Astrocyte (in vitro differentiated cells and primary cell): ENCODE data around the gene ARHGAP32. TPM values are rescaled to one million over a fixed set of nuclear protein-coding genes. Genes with fewer than 3 reads are reported as not detected.

Experiments used
- DNase-seq: peaks from one replicate; pipeline ENCODE4 v3.0.0-alpha.2; 2010; ENCODE audit warnings: low read depth
- FAIRE-seq: peaks from 2 replicates; lab custom pipeline; 2011; peaks lifted over from hg19 to GRCh38; lab: Jason Lieb, UNC
- H2AFZ ChIP-seq: 2 replicates; pipeline ENCODE4 v1.6.0; 2012; ENCODE audit warnings: low read depth, low read length, inconsistent platforms
- H3K27ac ChIP-seq: 2 replicates; pipeline ENCODE4 v1.5.1; 2011; ENCODE audit warnings: low read depth, low read length, inconsistent platforms
- H3K27me3 ChIP-seq: 2 replicates; pipeline ENCODE4 v1.6.0; 2011; ENCODE audit warnings: low read length, inconsistent platforms; ENCODE audit not compliant: insufficient read depth
- H3K36me3 ChIP-seq: 2 replicates; pipeline ENCODE4 v1.5.1; 2011; ENCODE audit warnings: low read length, inconsistent platforms; ENCODE audit not compliant: insufficient read depth
- H3K4me1 ChIP-seq: 2 replicates; pipeline ENCODE4 v1.5.1; 2011; ENCODE audit warnings: low read length, inconsistent platforms; ENCODE audit not compliant: insufficient read depth
- H3K4me2 ChIP-seq: 2 replicates; pipeline ENCODE4 v1.6.0; 2012; ENCODE audit warnings: low read length, inconsistent platforms
- H3K4me3 ChIP-seq: 2 replicates; pipeline ENCODE4 v1.5.1; 2011; ENCODE audit warnings: low read depth, mild to moderate bottlenecking, low read length, inconsistent platforms; ENCODE audit not compliant: insufficient read depth
- H3K79me2 ChIP-seq: 2 replicates; pipeline ENCODE4 v1.6.0; 2012; ENCODE audit warnings: mild to moderate bottlenecking, low read length, inconsistent platforms; ENCODE audit not compliant: insufficient read depth
- H3K9ac ChIP-seq: 2 replicates; pipeline ENCODE4 v1.6.0; 2012; ENCODE audit warnings: mild to moderate bottlenecking, low read length, inconsistent platforms
- H3K9me3 ChIP-seq: 2 replicates; pipeline ENCODE4 v1.5.1; 2012; ENCODE audit warnings: low read depth, mild to moderate bottlenecking, low read length, inconsistent platforms; ENCODE audit not compliant: insufficient read depth
- H4K20me1 ChIP-seq: 2 replicates; pipeline ENCODE4 v1.6.0; 2012; ENCODE audit warnings: low read length, inconsistent platforms; ENCODE audit not compliant: insufficient read depth
- H3K27ac Mint-ChIP-seq: one replicate; pipeline ENCODE4 v1.8.0; 2021; ENCODE audit warnings: mild to moderate bottlenecking, mixed read lengths; ENCODE audit not compliant: unreplicated experiment
- H3K27me3 Mint-ChIP-seq: one replicate; pipeline ENCODE4 v1.8.0; 2021; ENCODE audit warnings: low read depth, mixed read lengths; ENCODE audit not compliant: unreplicated experiment
- H3K36me3 Mint-ChIP-seq: one replicate; pipeline ENCODE4 v1.8.0; 2021; ENCODE audit warnings: low read depth, mixed read lengths; ENCODE audit not compliant: unreplicated experiment
- H3K4me1 Mint-ChIP-seq: one replicate; pipeline ENCODE4 v1.8.0; 2021; ENCODE audit warnings: low read depth, mixed read lengths; ENCODE audit not compliant: unreplicated experiment
- H3K4me3 Mint-ChIP-seq: one replicate; pipeline ENCODE4 v1.8.0; 2021; ENCODE audit warnings: mild to moderate bottlenecking, moderate library complexity, mixed read lengths; ENCODE audit not compliant: unreplicated experiment
- H3K9me3 Mint-ChIP-seq: one replicate; pipeline ENCODE4 v1.8.0; 2021; ENCODE audit warnings: mild to moderate bottlenecking, mixed read lengths; ENCODE audit not compliant: unreplicated experiment
- CTCF ChIP-seq: IDR thresholded peaks from 2 replicates; pipeline ENCODE4 v1.5.1; 2011; ENCODE audit warnings: low read depth, mild to moderate bottlenecking, inconsistent platforms, low read length, moderate library complexity; ENCODE audit not compliant: insufficient read depth
- EZH2 ChIP-seq: IDR thresholded peaks from 2 replicates; pipeline ENCODE4 v1.6.1; 2012; ENCODE audit warnings: mild to moderate bottlenecking, low read length, inconsistent platforms; ENCODE audit not compliant: insufficient read depth
- total RNA-seq: library from RNA; stranded (reverse); gene quantifications from 2 replicates; pipeline ENCODE4 v1.2.1, GENCODE V29; 2021

The ARHGAP32 gene
- total RNA-seq, 1 donor from 2014 or later = 21.6 TPM

GRCh38 chr11:128970598-128971190, 221.4 kb downstream of the ARHGAP32 start:
- FAIRE-seq (no peak), DNase-seq (no peak)
- Histone ChIP-seq H3K4me2 (no peak overlapping the region), H3K9me3 (no peaks in the 10 kb centered on the region), H3K27me3 (no peaks in the 10 kb centered on the region), H3K27ac (no peak overlapping the region), H4K20me1 (no peaks in the 10 kb centered on the region), H3K4me1 (no peaks in the 10 kb centered on the region), H3K9ac (no peak overlapping the region), H3K4me3 (no peak overlapping the region), H3K79me2 (no peaks in the 10 kb centered on the region), H2AFZ (no peak overlapping the region), H3K36me3 (peaks cover 8% of the 10 kb centered on the region)
- Mint-ChIP-seq H3K36me3 (peaks cover 29% of the 10 kb centered on the region), H3K9me3 (no peaks in the 10 kb centered on the region), H3K4me3 (no peak overlapping the region), H3K27me3 (no peaks in the 10 kb centered on the region), H3K27ac (no peak overlapping the region), H3K4me1 (no peaks in the 10 kb centered on the region)
- no peak for TF ChIP-seq EZH2
- no peak for TF ChIP-seq CTCF

DNA sequence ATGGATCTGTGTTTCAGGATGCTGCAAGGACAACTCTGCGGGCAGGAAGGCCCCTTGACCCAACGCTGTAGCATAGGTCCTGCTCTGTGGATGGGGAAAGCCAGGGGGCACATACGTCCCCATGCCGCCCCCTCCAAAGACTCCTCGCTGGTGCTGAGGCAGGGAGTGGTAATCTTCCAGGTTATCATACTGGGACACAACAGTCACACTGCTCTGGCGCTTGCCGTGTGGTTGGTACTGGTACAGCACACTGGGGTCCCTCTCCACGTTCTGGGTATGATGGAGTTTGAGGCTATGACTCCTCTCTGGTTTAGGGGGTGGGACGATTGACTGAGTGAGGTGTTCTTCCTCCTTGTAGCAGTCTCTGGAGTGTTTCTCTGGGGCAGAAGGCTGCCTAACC, 223.2 kb downstream of the ARHGAP32 start:
- Mint-ChIP-seq H3K9me3 (no peaks in the 10 kb centered on the region), H3K4me3 (no peak overlapping the region), H3K36me3 (peaks cover 31% of the 10 kb centered on the region), H3K27me3 (no peaks in the 10 kb centered on the region), H3K27ac (no peak overlapping the region), H3K4me1 (peaks cover 5% of the 10 kb centered on the region)
- no peak for FAIRE-seq
- no peak for TF ChIP-seq CTCF
- Histone ChIP-seq H2AFZ (no peak overlapping the region), H3K4me3 (no peak overlapping the region), H3K4me2 (no peak overlapping the region), H3K27ac (no peak overlapping the region), H4K20me1 (no peaks in the 10 kb centered on the region), H3K4me1 (no peaks in the 10 kb centered on the region), H3K9me3 (no peaks in the 10 kb centered on the region), H3K27me3 (no peaks in the 10 kb centered on the region), H3K36me3 (peaks cover 8% of the 10 kb centered on the region), H3K9ac (no peak overlapping the region), H3K79me2 (no peaks in the 10 kb centered on the region)
- DNase-seq = no peak

DNA sequence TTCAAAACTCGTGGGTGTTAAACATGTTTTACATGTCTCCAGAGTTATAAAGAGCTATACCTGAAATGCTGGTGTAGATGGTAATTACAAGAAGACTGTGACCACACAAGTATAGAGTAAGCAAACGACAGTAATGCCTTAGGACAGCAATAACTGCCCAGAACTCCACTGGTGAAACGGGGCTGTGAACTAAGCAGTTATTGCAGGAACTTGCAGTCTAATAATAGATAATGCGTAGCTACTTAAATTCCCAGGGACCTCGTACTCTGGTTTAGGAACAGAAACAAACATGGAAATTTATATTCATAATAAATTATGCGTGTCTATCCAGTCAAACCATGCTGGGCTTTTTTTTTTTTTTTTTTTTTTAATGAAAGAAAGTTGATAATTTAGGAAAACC, 224.5 kb downstream of the ARHGAP32 start:
- Mint-ChIP-seq H3K9me3 (no peaks in the 10 kb centered on the region), H3K4me1 (peaks cover 5% of the 10 kb centered on the region), H3K27ac (no peak overlapping the region), H3K4me3 (no peak overlapping the region), H3K27me3 (no peaks in the 10 kb centered on the region), H3K36me3 (peaks cover 26% of the 10 kb centered on the region)
- H3K27me3 ChIP-seq = no peaks in the 10 kb centered on the region
- H3K79me2 ChIP-seq = no peaks in the 10 kb centered on the region
- no peak overlapping the region for H3K9ac ChIP-seq
- H3K4me3 ChIP-seq = no peak overlapping the region
- H2AFZ ChIP-seq = no peak overlapping the region
- DNase-seq = no peak
- no peak overlapping the region for H3K27ac ChIP-seq
- no peak overlapping the region for H3K4me2 ChIP-seq
- H3K4me1 ChIP-seq = no peaks in the 10 kb centered on the region
- TF ChIP-seq EZH2 = no peak
- TF ChIP-seq CTCF = no peak
- FAIRE-seq = no peak
- peaks cover 8% of the 10 kb centered on the region for H3K36me3 ChIP-seq
- H4K20me1 ChIP-seq = no peaks in the 10 kb centered on the region
- H3K9me3 ChIP-seq = no peaks in the 10 kb centered on the region
